Astrocyte (in vitro differentiated cells and primary cell): Measurements from ENCODE around the gene SBDS. TPM values are rescaled to one million over a fixed set of nuclear protein-coding genes. Genes with fewer than 3 reads are reported as not detected.

Experiments used
- DNase-seq: peaks from one replicate; pipeline ENCODE4 v3.0.0-alpha.2; 2010; ENCODE audit warnings: low read depth
- FAIRE-seq: peaks from 2 replicates; lab custom pipeline; 2011; peaks lifted over from hg19 to GRCh38; lab: Jason Lieb, UNC
- H2AFZ ChIP-seq: 2 replicates; pipeline ENCODE4 v1.6.0; 2012; ENCODE audit warnings: low read depth, low read length, inconsistent platforms
- H3K27ac ChIP-seq: 2 replicates; pipeline ENCODE4 v1.5.1; 2011; ENCODE audit warnings: low read depth, low read length, inconsistent platforms
- H3K27me3 ChIP-seq: 2 replicates; pipeline ENCODE4 v1.6.0; 2011; ENCODE audit warnings: low read length, inconsistent platforms; ENCODE audit not compliant: insufficient read depth
- H3K36me3 ChIP-seq: 2 replicates; pipeline ENCODE4 v1.5.1; 2011; ENCODE audit warnings: low read length, inconsistent platforms; ENCODE audit not compliant: insufficient read depth
- H3K4me1 ChIP-seq: 2 replicates; pipeline ENCODE4 v1.5.1; 2011; ENCODE audit warnings: low read length, inconsistent platforms; ENCODE audit not compliant: insufficient read depth
- H3K4me2 ChIP-seq: 2 replicates; pipeline ENCODE4 v1.6.0; 2012; ENCODE audit warnings: low read length, inconsistent platforms
- H3K4me3 ChIP-seq: 2 replicates; pipeline ENCODE4 v1.5.1; 2011; ENCODE audit warnings: low read depth, mild to moderate bottlenecking, low read length, inconsistent platforms; ENCODE audit not compliant: insufficient read depth
- H3K79me2 ChIP-seq: 2 replicates; pipeline ENCODE4 v1.6.0; 2012; ENCODE audit warnings: mild to moderate bottlenecking, low read length, inconsistent platforms; ENCODE audit not compliant: insufficient read depth
- H3K9ac ChIP-seq: 2 replicates; pipeline ENCODE4 v1.6.0; 2012; ENCODE audit warnings: mild to moderate bottlenecking, low read length, inconsistent platforms
- H3K9me3 ChIP-seq: 2 replicates; pipeline ENCODE4 v1.5.1; 2012; ENCODE audit warnings: low read depth, mild to moderate bottlenecking, low read length, inconsistent platforms; ENCODE audit not compliant: insufficient read depth
- H4K20me1 ChIP-seq: 2 replicates; pipeline ENCODE4 v1.6.0; 2012; ENCODE audit warnings: low read length, inconsistent platforms; ENCODE audit not compliant: insufficient read depth
- H3K27ac Mint-ChIP-seq: one replicate; pipeline ENCODE4 v1.8.0; 2021; ENCODE audit warnings: mild to moderate bottlenecking, mixed read lengths; ENCODE audit not compliant: unreplicated experiment
- H3K27me3 Mint-ChIP-seq: one replicate; pipeline ENCODE4 v1.8.0; 2021; ENCODE audit warnings: low read depth, mixed read lengths; ENCODE audit not compliant: unreplicated experiment
- H3K36me3 Mint-ChIP-seq: one replicate; pipeline ENCODE4 v1.8.0; 2021; ENCODE audit warnings: low read depth, mixed read lengths; ENCODE audit not compliant: unreplicated experiment
- H3K4me1 Mint-ChIP-seq: one replicate; pipeline ENCODE4 v1.8.0; 2021; ENCODE audit warnings: low read depth, mixed read lengths; ENCODE audit not compliant: unreplicated experiment
- H3K4me3 Mint-ChIP-seq: one replicate; pipeline ENCODE4 v1.8.0; 2021; ENCODE audit warnings: mild to moderate bottlenecking, moderate library complexity, mixed read lengths; ENCODE audit not compliant: unreplicated experiment
- H3K9me3 Mint-ChIP-seq: one replicate; pipeline ENCODE4 v1.8.0; 2021; ENCODE audit warnings: mild to moderate bottlenecking, mixed read lengths; ENCODE audit not compliant: unreplicated experiment
- CTCF ChIP-seq: IDR thresholded peaks from 2 replicates; pipeline ENCODE4 v1.5.1; 2011; ENCODE audit warnings: low read depth, mild to moderate bottlenecking, inconsistent platforms, low read length, moderate library complexity; ENCODE audit not compliant: insufficient read depth
- EZH2 ChIP-seq: IDR thresholded peaks from 2 replicates; pipeline ENCODE4 v1.6.1; 2012; ENCODE audit warnings: mild to moderate bottlenecking, low read length, inconsistent platforms; ENCODE audit not compliant: insufficient read depth
- total RNA-seq: library from RNA; stranded (reverse); gene quantifications from 2 replicates; pipeline ENCODE4 v1.2.1, GENCODE V29; 2021

Gene SBDS
- total RNA-seq, 1 donor from 2014 or later: 165 TPM

DNA sequence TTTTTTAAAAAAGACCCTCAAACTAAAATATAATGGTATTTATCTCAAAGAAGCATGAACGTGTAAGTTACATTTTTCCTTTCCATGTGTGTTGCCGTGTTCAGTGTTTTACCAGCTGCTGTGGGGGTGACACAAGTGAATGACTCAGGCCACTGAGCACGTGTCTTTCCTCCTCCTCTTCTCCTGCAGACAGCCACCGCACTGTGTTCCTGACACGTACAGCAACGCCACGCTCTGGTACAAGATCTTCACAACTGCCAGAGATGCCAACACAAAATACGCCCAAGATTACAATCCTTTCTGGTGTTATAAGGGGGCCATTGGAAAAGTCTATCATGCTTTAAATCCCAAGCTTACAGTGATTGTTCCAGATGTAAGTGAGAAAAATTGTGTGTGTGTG lies 44.6 kb downstream of the SBDS start:
- Histone ChIP-seq H3K4me2 (peak overlapping the region; percentile 21), H3K79me2 (peaks cover 4% of the 10 kb centered on the region), H3K36me3 (peaks cover 29% of the 10 kb centered on the region), H3K4me1 (peaks cover 17% of the 10 kb centered on the region), H4K20me1 (peaks cover 9% of the 10 kb centered on the region), H3K4me3 (no peak overlapping the region), H3K27me3 (no peaks in the 10 kb centered on the region), H2AFZ (no peak overlapping the region), H3K27ac (peak overlapping the region; percentile 48), H3K9me3 (no peaks in the 10 kb centered on the region), H3K9ac (no peak overlapping the region)
- Mint-ChIP-seq H3K36me3 (peaks cover 11% of the 10 kb centered on the region), H3K4me3 (no peak overlapping the region), H3K9me3 (no peaks in the 10 kb centered on the region), H3K4me1 (peaks cover 13% of the 10 kb centered on the region), H3K27me3 (no peaks in the 10 kb centered on the region), H3K27ac (no peak overlapping the region)
- FAIRE-seq: no peak
- peak; percentile 12 for TF ChIP-seq CTCF
- no peak for TF ChIP-seq EZH2
- peak; percentile 45 for DNase-seq

DNA sequence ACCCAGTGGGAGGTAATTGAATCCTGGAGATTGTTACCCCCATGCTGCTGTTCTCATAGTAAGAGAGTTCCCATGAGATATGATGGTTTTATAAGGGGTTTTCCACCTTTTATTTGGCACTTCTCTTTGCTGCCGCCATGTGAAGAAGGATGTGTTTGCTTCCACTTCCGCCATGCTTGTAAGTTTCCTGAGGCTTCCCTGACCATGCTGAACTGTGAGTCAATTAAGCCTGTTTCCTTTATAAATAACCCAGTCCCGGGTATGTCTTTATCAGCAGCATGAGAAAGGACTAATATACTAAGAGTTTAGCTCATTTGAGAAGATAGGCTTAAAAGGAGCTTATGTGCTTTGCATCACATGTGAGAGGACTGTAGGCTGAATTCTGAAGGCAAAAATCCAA lies 45.1 kb downstream of the SBDS start:
- H3K9ac ChIP-seq: no peak overlapping the region
- peaks cover 17% of the 10 kb centered on the region for H3K4me1 ChIP-seq
- Mint-ChIP-seq H3K27ac (peak overlapping the region; percentile 66), H3K4me3 (no peak overlapping the region), H3K27me3 (no peaks in the 10 kb centered on the region), H3K9me3 (no peaks in the 10 kb centered on the region), H3K36me3 (peaks cover 9% of the 10 kb centered on the region), H3K4me1 (peaks cover 13% of the 10 kb centered on the region)
- peak overlapping the region; percentile 17 for H3K27ac ChIP-seq
- no peaks in the 10 kb centered on the region for H3K9me3 ChIP-seq
- H3K79me2 ChIP-seq: peaks cover 4% of the 10 kb centered on the region
- DNase-seq (no peak), FAIRE-seq (no peak)
- H4K20me1 ChIP-seq: peaks cover 9% of the 10 kb centered on the region
- no peak overlapping the region for H2AFZ ChIP-seq
- TF ChIP-seq CTCF (no peak), EZH2 (no peak)
- H3K4me3 ChIP-seq: no peak overlapping the region
- peaks cover 25% of the 10 kb centered on the region for H3K36me3 ChIP-seq
- H3K27me3 ChIP-seq: no peaks in the 10 kb centered on the region
- H3K4me2 ChIP-seq: peak overlapping the region; percentile 1

- Histone ChIP-seq H4K20me1 (peaks cover 15% of the 10 kb centered on the region), H3K9ac (no peak overlapping the region), H3K9me3 (no peaks in the 10 kb centered on the region), H3K4me1 (peaks cover 17% of the 10 kb centered on the region), H3K36me3 (peaks cover 31% of the 10 kb centered on the region), H2AFZ (no peak overlapping the region), H3K27me3 (no peaks in the 10 kb centered on the region), H3K27ac (no peak overlapping the region), H3K4me2 (no peak overlapping the region), H3K79me2 (peaks cover 5% of the 10 kb centered on the region), H3K4me3 (no peak overlapping the region)
- TF ChIP-seq CTCF (no peak), EZH2 (no peak)
- Mint-ChIP-seq H3K9me3 (no peaks in the 10 kb centered on the region), H3K27ac (no peak overlapping the region), H3K4me3 (no peak overlapping the region), H3K4me1 (peaks cover 13% of the 10 kb centered on the region), H3K27me3 (no peaks in the 10 kb centered on the region), H3K36me3 (peaks cover 10% of the 10 kb centered on the region)
- FAIRE-seq: no peak
- no peak for DNase-seq
Measured at GRCh38 chr7:66948480-66949109, 46.8 kb downstream of the SBDS start.
